Hepatocyte (in vitro differentiated cells): ENCODE results near the gene KDM1B. TPM values are rescaled to one million over a fixed set of nuclear protein-coding genes. Genes with fewer than 3 reads are reported as not detected.

Experiments used
- DNase-seq: peaks from one replicate; pipeline ENCODE4 v3.0.0-alpha.2; 2016; ENCODE audit warnings: low spot score
- H2AFZ ChIP-seq: fragments of 200-600 bp; sonication (generic); 2 replicates; pipeline ENCODE4 v1.6.0; 2016; ENCODE audit warnings: antibody characterized with exemption, mild to moderate bottlenecking
- H3K27ac ChIP-seq: fragments of 200-600 bp; sonication (generic); 2 replicates; pipeline ENCODE4 v1.5.1; 2016; ENCODE audit warnings: mild to moderate bottlenecking
- H3K27me3 ChIP-seq: fragments of 200-600 bp; sonication (generic); 2 replicates; pipeline ENCODE4 v1.6.1; 2016
- H3K36me3 ChIP-seq: fragments of 200-600 bp; sonication (generic); replicated peaks from 2 replicates; pipeline ENCODE4 v1.5.1; 2016; ENCODE audit warnings: low read depth; ENCODE audit not compliant: insufficient read depth
- H3K4me1 ChIP-seq: fragments of 200-600 bp; sonication (generic); 2 replicates; pipeline ENCODE4 v1.5.1; 2016; ENCODE audit warnings: mild to moderate bottlenecking, moderate library complexity; ENCODE audit not compliant: insufficient read depth
- H3K4me2 ChIP-seq: fragments of 200-600 bp; sonication (generic); 2 replicates; pipeline ENCODE4 v1.6.0; 2016
- H3K4me3 ChIP-seq: fragments of 200-600 bp; sonication (generic); 2 replicates; pipeline ENCODE4 v1.5.1; 2016; ENCODE audit warnings: mild to moderate bottlenecking
- H3K79me2 ChIP-seq: fragments of 200-600 bp; sonication (generic); 2 replicates; pipeline ENCODE4 v1.6.0; 2017; ENCODE audit warnings: mild to moderate bottlenecking
- H3K9me2 ChIP-seq: fragments of 200-600 bp; sonication (generic); replicated peaks from 2 replicates; pipeline ENCODE4 v1.6.0; 2017; ENCODE audit warnings: mild to moderate bottlenecking; ENCODE audit not compliant: insufficient read depth
- H3K9me3 ChIP-seq: fragments of 200-600 bp; sonication (generic); 2 replicates; pipeline ENCODE4 v1.5.1; 2016; ENCODE audit warnings: low read depth, mild to moderate bottlenecking
- H4K20me1 ChIP-seq: fragments of 200-600 bp; sonication (generic); 2 replicates; pipeline ENCODE4 v1.6.0; 2016; ENCODE audit warnings: mild to moderate bottlenecking; ENCODE audit not compliant: insufficient read depth, poor library complexity, severe bottlenecking
- EZH2 ChIP-seq: fragments of 200-600 bp; sonication (generic); IDR thresholded peaks from 2 replicates; pipeline ENCODE4 v1.6.1; 2016; ENCODE audit warnings: antibody characterized with exemption, mild to moderate bottlenecking, borderline replicate concordance
- EZH2phosphoT487 ChIP-seq: fragments of 200-600 bp; sonication (generic); IDR thresholded peaks from one replicate; pipeline ENCODE4 v1.6.1; 2018; ENCODE audit warnings: antibody characterized with exemption, mild to moderate bottlenecking, low read depth, moderate library complexity; ENCODE audit not compliant: unreplicated experiment, severe bottlenecking
- WGBS: methylation state at CpG from one replicate; pipeline ENCODE4 v1.1.6; 2016; ENCODE audit warnings: low lambda C conversion rate; ENCODE audit errors: missing lambda C conversion rate; 5-methylcytosine and 5-hydroxymethylcytosine counted together
- polyA plus RNA-seq: library from polyadenylated mRNA; unstranded; fragments of >200 nt; fragmentation: Nextera tagmentation; extraction: Ambion mirVana; gene quantifications from 2 replicates; pipeline ENCODE4 v1.2.1, GENCODE V29; 2016
- total RNA-seq: library from RNA; depleted of rRNA; stranded (reverse); fragments of >200 nt; gene quantifications from 2 replicates; pipeline ENCODE4 v1.2.3, GENCODE V29; 2014
- TF ChIP-seq, protein P1 (sequence below): fragments of 200-600 bp; sonication (generic); IDR thresholded peaks from 2 replicates; pipeline ENCODE4 v1.5.1; 2016; ENCODE audit warnings: antibody characterized with exemption, mild to moderate bottlenecking; ENCODE audit not compliant: poor library complexity

KDM1B gene
- total and polyA plus RNA-seq, 2 experiments from 2014 or later, result 5.9 to 9.1 TPM

DNA sequence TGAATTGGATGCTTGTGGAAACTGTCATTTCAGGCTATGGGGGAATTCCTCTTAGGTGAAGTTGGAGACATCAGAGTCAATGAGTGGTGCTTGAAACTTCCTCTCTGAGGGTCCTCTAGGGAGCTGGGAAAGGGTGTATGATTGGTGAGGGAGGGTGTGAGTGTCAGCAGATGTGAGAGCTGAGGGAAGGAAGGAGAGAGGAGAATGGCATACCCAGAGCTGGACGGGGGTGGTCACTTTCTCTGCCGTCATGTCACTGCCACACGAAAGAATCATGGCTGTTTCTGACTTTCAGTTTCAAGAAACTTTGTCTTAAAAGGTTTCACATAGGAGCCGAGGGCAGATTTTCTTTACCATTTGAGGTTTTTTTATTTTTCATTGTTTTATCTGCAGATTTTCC, 58.8 kb downstream of the KDM1B start:
- no peaks in the 10 kb centered on the region for H4K20me1 ChIP-seq
- no peaks in the 10 kb centered on the region for H3K9me2 ChIP-seq
- TF ChIP-seq, protein P1, sequence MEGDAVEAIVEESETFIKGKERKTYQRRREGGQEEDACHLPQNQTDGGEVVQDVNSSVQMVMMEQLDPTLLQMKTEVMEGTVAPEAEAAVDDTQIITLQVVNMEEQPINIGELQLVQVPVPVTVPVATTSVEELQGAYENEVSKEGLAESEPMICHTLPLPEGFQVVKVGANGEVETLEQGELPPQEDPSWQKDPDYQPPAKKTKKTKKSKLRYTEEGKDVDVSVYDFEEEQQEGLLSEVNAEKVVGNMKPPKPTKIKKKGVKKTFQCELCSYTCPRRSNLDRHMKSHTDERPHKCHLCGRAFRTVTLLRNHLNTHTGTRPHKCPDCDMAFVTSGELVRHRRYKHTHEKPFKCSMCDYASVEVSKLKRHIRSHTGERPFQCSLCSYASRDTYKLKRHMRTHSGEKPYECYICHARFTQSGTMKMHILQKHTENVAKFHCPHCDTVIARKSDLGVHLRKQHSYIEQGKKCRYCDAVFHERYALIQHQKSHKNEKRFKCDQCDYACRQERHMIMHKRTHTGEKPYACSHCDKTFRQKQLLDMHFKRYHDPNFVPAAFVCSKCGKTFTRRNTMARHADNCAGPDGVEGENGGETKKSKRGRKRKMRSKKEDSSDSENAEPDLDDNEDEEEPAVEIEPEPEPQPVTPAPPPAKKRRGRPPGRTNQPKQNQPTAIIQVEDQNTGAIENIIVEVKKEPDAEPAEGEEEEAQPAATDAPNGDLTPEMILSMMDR, result no peak
- TF ChIP-seq EZH2 (no peak), EZH2phosphoT487 (no peak)
- no peaks in the 10 kb centered on the region for H3K36me3 ChIP-seq
- no peak overlapping the region for H3K4me2 ChIP-seq
- no peak overlapping the region for H3K27ac ChIP-seq
- 90% methylated on average over 4 of the region's 4 CpGs for WGBS
- no peaks in the 10 kb centered on the region for H3K4me1 ChIP-seq
- no peak overlapping the region for H2AFZ ChIP-seq
- no peak overlapping the region for H3K4me3 ChIP-seq
- no peaks in the 10 kb centered on the region for H3K27me3 ChIP-seq
- no peaks in the 10 kb centered on the region for H3K79me2 ChIP-seq
- H3K9me3 ChIP-seq, result no peaks in the 10 kb centered on the region
- no peak for DNase-seq

DNA sequence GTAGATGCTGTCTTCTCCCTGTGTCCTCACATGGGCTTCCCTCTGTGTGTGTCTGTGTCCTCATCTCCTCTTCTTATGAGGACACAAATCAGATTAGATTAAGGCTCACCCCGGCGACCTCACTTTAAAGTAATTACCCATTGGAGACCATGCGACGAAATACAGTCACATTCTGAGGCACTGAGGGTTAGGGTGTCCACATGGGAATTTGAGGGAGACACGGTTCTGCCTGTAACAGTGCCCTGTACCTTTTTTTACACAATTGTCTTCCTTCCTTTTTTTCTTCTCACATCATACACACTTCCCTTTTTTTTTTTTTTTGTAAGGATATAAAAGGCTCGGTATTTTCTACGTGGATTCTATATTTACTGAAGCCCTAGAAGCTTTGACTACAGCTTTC, 60.2 kb downstream of the KDM1B start:
- H3K4me2 ChIP-seq, result no peak overlapping the region
- TF ChIP-seq EZH2phosphoT487 (no peak), EZH2 (no peak)
- TF ChIP-seq, protein P1, result no peak
- H3K36me3 ChIP-seq, result no peaks in the 10 kb centered on the region
- H4K20me1 ChIP-seq, result no peaks in the 10 kb centered on the region
- H3K27me3 ChIP-seq, result no peaks in the 10 kb centered on the region
- no peak overlapping the region for H3K4me3 ChIP-seq
- H3K4me1 ChIP-seq, result no peaks in the 10 kb centered on the region
- no peaks in the 10 kb centered on the region for H3K79me2 ChIP-seq
- no peak overlapping the region for H2AFZ ChIP-seq
- 93% methylated on average over 7 of the region's 7 CpGs for WGBS
- no peak for DNase-seq
- H3K27ac ChIP-seq, result no peak overlapping the region
- no peaks in the 10 kb centered on the region for H3K9me2 ChIP-seq
- H3K9me3 ChIP-seq, result no peaks in the 10 kb centered on the region

GRCh38 chr6:18216411-18216810, 61.2 kb downstream of the KDM1B start:
- Histone ChIP-seq H3K27ac (no peak overlapping the region), H3K36me3 (no peaks in the 10 kb centered on the region), H4K20me1 (no peaks in the 10 kb centered on the region), H2AFZ (no peak overlapping the region), H3K79me2 (no peaks in the 10 kb centered on the region), H3K9me3 (no peaks in the 10 kb centered on the region), H3K4me1 (no peaks in the 10 kb centered on the region), H3K4me3 (no peak overlapping the region), H3K27me3 (no peaks in the 10 kb centered on the region), H3K4me2 (no peak overlapping the region), H3K9me2 (no peaks in the 10 kb centered on the region)
- 95% methylated on average over 7 of the region's 7 CpGs for WGBS
- no peak for TF ChIP-seq EZH2
- TF ChIP-seq, protein P1, result no peak
- no peak for TF ChIP-seq EZH2phosphoT487
- no peak for DNase-seq

DNA sequence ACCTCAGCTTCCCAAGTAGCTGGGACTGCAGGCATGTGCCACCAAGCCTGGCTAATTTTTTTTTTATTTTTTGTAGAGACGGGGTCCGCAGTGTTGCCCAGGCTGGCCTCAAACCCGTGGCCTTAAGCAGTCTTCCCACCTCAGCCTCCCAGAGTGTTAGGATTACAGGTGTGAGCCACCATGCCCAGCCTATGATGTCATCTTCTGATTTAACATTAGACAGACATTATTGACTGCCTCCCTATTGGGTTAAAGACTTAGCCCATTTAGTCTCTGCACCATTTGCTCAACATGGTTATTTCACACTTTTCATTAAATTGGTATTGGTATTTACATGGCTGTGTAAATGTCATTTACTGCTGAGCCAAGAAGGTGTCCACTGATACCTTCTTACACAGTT, 63.0 kb downstream of the KDM1B start:
- no peak overlapping the region for H3K27ac ChIP-seq

More for the DNA sequence above, 63.0 kb downstream of the KDM1B start:
- Histone ChIP-seq H3K27me3 (no peaks in the 10 kb centered on the region), H3K79me2 (no peaks in the 10 kb centered on the region), H4K20me1 (no peaks in the 10 kb centered on the region), H3K4me1 (no peaks in the 10 kb centered on the region), H3K9me3 (no peaks in the 10 kb centered on the region), H3K36me3 (peaks cover 6% of the 10 kb centered on the region), H3K9me2 (no peaks in the 10 kb centered on the region), H2AFZ (no peak overlapping the region), H3K4me2 (no peak overlapping the region), H3K4me3 (no peak overlapping the region)
- 100% methylated on average over 3 of the region's 3 CpGs for WGBS
- DNase-seq, result no peak
- TF ChIP-seq EZH2 (no peak), EZH2phosphoT487 (no peak)
- TF ChIP-seq, protein P1, result no peak
